NCI-H1417 (cell line): ENCODE data around the gene COX6B2.

ENCODE experiments used
- DNase-seq, 3 experiments: peaks; one replicate each; lab custom pipeline; 2025; lab: John Stamatoyannopoulos, UW

COX6B2 gene

GRCh38 chr19:55362174-55362989 is 7.9 kb upstream of the COX6B2 start:
- DNase-seq: no peak

DNA sequence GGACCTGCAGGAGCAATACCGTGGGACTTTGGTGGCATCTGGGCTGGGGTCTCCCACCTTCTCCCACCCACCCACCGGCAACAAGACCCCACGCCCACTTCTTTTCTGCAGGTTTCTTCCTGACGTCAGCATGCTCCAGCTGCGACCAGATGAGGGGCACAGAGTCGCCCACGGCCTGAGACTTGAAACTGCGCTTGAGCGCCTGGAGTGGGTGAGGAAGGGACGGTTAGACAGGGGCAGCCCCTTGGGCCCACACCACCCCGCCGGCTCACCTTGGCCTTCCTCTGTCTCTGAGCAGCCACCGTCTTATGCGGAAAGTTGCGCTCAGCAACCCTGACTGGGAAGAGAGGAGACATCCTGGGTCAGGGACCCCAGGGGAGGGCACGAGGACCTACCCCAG is 6.4 kb upstream of the COX6B2 start:
- no peak for DNase-seq

DNA sequence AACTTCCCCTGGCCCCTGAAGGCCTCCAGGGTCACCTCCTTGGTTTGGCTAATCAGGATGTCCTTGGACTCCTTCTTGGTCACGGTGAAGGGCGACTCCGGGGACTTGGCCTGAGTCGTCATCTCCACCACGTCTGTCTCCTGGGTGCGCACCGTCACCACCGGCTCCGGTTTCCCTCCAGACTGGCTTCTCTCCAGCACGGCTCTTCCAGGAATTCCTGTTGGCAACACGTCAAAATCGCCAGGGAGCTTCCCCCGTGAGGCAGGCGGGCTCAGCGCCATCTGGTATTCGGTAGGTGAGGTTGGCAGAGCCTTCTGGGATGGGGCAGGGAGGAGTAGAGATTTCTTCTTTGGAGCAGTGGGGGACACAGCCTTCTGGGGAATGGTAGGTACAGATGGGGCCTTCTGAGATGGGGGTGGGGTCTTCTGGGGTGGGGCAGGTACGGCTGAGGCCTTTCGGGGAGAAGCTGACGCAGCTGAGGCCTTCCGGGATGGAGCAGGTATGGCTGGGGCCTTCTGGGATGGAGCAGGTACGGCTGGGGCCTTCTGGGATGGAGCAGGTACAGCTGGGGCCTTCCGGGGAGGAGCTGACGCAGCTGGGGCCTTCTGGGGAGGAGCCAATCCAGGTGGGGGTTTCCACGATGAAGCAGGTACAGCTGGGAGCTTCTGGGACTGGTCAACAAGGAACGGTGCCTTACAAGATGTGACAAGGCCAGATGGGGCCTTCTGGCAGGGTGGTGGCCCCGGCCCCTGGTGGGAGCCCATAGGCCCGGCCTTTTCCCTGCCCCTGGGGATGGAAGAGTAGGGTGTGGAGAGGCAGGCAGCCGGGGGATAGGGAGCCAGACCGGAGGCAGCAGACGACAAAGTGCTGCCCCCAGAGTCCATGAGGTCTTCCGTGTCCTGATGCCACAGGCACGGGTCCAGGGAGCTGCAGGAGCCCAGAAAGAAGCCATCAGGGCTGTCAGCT is 4.7 kb upstream of the COX6B2 start:
- no peak for DNase-seq

- no peak for DNase-seq
These were observed 4.0 kb upstream of the COX6B2 start for GRCh38 chr19:55358493-55358892.

GRCh38 chr19:55355213-55355821 is 798 bp upstream of the COX6B2 start:
- peak in 1 of 3 experiments; percentile 27 for DNase-seq

DNA sequence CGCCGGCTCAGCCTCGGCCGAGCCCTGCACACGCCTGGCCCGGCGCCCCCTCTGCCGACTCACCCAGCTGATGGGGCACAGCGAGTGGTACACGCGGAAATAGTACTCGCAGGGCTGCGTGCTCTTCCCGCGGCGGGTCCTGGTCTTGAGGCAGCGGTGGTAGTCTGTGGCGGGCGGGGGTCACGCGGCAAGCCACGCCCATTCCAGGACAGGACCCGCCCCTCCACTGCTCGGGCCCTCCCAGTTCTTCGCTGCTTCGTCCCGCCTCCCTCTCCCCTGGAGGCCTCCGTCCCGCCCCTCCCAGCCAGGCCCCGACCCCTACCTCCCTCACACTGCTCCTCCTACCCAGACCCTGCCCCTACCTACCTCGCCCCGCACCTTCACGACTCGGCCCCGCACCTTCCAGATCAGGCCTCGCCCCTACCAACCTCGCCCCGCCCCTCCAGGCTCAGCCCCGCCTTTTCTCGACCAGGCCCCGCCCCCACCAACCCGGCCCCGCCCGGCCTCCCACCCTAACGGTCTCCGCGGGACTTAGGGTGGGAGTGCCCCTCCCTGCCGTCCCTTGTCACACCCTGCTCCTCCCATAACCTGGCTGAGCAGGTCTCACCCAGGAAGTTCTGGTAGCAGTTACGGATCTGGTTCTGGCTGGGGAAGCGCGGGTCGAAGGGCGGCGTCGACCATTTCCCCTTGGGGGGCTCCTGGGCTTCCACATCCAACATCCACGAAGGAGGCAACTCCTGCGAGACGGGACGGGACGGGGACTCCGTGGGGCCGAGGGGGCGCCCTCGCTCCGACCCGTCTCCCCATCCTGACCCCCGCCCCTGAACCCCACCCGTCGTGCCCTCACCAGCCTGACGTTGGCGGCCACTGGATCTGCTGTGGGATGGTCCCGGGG is 469 bp downstream of the COX6B2 start:
- DNase-seq: peak; percentile 55 to 62 (median 59)

DNA sequence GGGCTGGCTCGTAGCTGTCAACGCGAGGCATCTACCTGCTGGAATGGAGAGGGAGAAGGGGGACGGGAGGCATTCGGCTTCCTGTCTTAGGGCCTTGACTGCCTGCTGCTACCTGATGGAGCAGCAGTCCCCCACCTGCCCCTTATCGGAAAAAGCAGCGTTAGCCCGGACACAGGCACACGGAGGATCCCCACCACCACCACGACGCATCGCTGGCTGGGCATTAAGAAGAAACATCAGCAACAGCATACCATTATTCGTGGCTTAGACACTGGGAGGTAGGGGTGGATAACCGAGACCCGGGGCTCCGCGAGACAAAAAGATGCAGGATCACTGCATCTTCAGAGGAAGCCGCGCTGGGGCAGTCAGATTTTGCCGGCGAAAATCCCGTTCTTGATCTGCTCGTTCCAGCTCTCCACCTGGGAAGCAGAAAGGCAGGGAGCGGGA is 1.1 kb downstream of the COX6B2 start:
- peak in 1 of 3 experiments; percentile 47 for DNase-seq

DNA sequence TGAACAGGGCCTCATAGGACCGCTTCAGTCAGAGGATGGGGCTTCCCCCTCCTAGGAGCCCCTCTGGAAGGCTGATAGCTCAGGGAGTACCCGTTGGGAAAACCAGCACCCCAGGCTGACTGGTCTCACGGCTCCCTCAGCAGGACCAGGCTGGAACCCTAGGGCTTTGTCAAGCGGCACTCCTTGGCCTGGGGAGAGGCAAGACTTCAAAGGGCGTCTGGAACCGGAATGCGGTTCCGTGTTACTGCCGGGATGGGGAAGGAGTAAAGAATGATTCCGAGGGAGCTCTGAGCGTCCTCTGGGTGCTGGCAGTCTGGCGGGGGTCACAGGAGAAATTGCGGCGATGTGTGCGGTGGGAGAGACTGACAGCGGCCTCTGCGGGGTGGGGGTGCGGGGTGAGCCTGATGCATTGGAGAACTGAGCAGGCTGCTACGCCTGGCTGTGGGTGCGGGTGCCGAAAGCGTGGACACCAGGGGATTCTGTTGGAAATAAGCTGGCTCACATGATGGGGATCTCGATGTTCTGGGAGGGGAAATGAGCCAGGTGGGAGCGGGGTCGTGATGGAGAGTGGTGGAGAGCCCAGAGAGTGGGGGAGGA is 1.9 kb downstream of the COX6B2 start:
- no peak for DNase-seq

GRCh38 chr19:55352040-55352439 is 2.5 kb downstream of the COX6B2 start:
- DNase-seq: no peak

- DNase-seq: no peak
These were observed 3.8 kb downstream of the COX6B2 start for GRCh38 chr19:55350620-55351315.

DNA sequence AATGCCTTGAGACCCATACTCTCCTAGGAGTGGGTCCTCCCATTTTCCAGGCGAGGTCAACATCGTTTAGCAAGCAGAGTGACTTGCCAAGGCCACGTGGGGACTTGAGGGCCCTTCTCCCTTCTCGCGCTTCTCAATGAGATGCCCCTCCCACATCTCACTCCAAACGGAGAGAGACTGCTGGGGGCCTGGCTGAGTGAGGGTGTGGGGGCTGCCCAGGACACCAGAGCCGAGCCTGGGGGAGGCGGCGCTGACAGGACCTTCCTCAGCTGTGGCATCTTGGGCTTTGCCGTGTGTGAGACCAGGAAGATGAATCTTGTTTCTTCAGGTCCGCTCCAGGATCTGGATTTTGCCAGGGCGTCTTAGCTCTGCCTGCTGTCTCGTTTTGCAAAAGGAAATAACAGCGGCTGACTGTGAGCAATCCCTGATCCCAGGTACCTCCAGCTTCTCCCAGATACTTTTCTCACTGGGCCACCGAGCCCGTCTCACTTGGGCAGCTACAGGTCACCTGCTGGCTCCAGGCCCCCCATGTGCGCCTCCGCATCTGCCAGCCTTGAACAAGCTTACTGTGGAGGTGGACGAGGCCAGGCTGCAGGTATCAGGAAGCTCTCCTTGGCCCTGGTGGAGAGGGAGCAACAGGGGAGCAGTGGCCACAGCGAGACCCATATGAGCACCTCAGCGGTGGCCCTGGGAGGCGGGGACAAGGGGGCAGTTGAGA is 6.0 kb downstream of the COX6B2 start:
- peak in 1 of 3 experiments; percentile 35 for DNase-seq

DNA sequence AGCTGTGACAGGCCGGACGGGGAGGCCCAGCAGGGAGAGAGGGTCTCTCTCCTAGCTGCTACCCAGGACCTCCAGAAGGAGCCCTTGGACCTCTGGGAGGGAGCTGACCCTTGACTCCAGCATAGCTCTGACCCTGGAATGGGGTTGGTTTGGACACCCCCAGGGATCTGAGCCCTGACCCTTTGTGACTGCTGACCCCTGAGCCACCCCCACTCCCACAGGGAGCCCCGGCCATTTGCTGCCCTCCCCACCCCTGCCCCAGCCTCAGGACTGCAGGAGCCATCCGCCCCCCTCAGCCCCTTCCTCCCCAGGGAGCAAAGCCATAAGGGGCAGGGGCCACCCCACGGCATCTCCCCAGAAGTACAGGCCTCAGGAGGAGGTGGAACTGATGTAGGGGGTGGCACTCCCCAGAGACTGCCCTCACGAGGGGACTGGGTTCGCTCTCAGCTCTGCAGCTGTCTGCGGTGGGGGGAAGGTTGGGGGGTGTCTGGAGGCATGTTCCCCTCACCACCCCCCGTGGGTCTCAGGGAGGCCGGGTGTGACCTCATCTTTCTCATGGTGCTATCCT is 7.0 kb downstream of the COX6B2 start:
- no peak for DNase-seq

DNA sequence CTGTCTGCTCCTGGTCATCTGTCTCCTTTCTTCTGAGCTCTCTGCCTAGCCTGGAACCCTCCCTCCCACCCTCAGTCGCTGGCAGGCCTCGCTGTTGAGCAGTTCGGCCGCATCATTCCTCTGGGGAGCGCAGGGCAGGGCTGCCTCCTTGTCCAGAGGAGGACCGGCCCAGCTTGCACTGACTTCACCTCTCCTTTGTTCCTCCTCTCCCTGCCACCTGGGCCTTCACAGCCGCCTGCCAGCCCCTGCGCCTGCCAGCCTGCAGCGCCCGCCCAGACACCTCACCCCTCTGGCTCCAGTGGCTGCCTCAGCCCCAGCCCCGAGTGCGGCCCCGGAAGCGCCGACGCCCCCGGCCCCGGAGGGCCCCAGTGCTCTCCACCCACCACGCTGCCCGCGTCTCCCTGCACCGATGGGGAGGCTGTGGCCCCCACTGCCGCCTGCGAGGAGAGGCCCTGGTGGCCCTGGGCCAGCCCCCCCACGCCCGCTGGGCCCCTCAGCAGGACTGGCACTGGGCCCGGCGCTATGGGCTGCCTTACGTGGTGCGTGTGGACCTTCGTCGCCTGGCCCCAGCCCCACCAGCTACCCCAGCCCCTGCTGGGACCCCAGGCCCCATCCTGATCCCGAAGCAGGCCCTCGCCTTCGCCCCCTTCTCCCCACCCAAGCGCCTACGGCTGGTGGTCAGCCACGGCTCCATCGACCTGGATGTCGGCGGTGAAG is 7.6 kb downstream of the COX6B2 start:
- DNase-seq: no peak

DNA sequence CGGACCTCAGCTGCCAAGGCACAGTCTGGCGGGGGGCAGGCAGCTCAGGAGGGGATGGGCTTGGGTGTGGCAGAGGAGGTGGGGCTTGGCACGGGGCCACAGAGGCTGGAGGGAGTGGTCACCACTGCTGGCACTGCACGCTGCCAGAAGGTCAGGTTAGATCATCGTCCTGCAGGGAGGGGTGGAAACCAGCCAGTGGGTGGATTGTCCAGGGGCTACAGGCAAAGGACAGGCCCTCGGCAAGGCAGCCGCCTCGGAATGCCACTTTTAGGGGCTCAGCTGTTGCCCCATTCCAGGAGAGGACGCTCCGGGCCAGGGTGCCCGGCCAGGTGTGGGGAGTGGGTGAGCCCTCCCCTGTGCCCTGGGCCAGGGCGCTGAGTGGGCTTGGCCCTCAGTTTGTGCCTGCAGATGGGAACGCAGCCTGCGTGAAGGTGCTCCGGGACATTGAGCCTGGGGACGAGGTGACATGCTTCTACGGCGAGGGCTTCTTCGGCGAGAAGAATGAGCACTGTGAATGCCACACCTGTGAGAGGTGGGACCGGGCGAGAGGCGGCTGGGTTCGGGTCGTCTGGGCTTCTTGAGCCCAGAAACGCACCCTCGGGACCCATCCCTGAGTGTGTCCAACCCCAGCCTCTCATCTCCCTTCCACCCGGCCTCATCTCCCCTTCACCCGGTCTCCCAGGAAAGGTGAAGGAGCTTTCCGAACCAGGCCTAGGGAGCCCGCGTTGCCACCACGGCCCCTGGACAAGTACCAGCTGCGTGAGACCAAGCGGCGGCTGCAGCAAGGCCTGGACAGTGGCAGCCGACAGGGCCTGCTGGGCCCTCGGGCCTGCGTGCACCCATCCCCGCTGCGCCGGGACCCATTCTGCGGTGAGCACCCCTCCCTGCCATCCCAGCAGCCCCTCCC is 8.4 kb downstream of the COX6B2 start:
- DNase-seq: no peak

DNA sequence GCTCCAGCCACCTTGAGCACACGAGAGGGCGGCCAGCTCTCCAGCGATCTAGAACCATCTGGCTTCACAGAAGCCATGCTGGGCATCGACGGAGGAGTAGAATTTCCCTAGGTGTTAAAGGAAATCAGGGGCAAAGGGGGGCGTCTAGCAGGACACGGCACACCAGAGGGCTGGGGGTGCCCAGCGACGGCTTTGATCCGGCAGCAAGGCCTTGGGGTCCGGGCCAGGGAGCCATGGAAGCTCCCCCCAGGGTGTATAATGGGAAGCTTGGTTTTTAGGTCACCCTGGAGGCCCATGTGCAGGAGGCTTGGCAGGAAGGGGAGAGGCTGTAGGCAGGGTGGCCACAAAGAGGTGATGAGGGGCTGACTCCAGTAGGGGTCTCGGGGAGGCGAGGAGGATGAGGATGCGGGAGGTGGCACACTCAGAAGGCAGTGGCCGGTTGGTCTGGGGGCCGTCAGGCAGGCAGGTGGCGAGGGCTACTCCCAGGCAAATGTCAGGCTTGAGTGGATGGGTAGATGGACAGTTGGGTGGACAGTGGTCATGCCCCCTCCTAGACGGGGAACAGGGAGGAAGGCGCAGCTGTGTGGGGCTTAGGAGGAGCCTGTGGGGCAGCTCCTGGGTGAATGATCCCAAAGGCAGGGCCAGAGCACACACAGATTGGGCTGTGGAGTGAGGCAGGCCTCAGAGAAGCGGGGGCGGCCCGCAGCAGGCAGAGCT is 9.3 kb downstream of the COX6B2 start:
- no peak for DNase-seq

- peak in 1 of 3 experiments; percentile 16 for DNase-seq
These were observed 10.1 kb downstream of the COX6B2 start for GRCh38 chr19:55344444-55344843.
